Measurements from ENCODE around the gene ZSCAN5B.
"Not testable (repeated sequence)": the region's sequence is repeated elsewhere in the genome, so short reads cannot be mapped to it uniquely, and the experiment has no call there.

ZSCAN5B gene

GRCh38 chr19:56175861-56176307, 21.7 kb downstream of the ZSCAN5B start, which contains the start of gene GALP:
GALP (plus strand) TSS chr19:56176008; CDS start chr19:56177109, 1,101 bp downstream.
- DNase-seq (ENCODE audit: low spot score), result not testable (repeated sequence)

- DNase-seq (ENCODE audit: low spot score), result no peak
Observed at GRCh38 chr19:56174550-56174949, 23.0 kb downstream of the ZSCAN5B start.

GRCh38 chr19:56174086-56174485, 23.5 kb downstream of the ZSCAN5B start:
- DNase-seq (ENCODE audit: low spot score), result no peak

GRCh38 chr19:56170261-56170660, 27.3 kb downstream of the ZSCAN5B start:
- no peak for DNase-seq (ENCODE audit: low spot score)

GRCh38 chr19:56167064-56167578, 30.5 kb downstream of the ZSCAN5B start:
- peak; percentile 25 for DNase-seq (ENCODE audit: low spot score)

- no peak for DNase-seq (ENCODE audit: low spot score)
Observed at GRCh38 chr19:56163097-56163496, 34.5 kb downstream of the ZSCAN5B start.

- DNase-seq (ENCODE audit: low spot score), result no peak
Observed at GRCh38 chr19:56162258-56162657, 35.3 kb downstream of the ZSCAN5B start.

- DNase-seq (ENCODE audit: low spot score), result no peak
Observed at GRCh38 chr19:56161534-56161933, 36.0 kb downstream of the ZSCAN5B start.

- DNase-seq (ENCODE audit: low spot score), result no peak
Observed at GRCh38 chr19:56159622-56160271, 37.8 kb downstream of the ZSCAN5B start.

GRCh38 chr19:56159009-56159559, 38.5 kb downstream of the ZSCAN5B start:
- DNase-seq (ENCODE audit: low spot score), result no peak

- no peak for DNase-seq (ENCODE audit: low spot score)
Observed at GRCh38 chr19:56158170-56158757, 39.3 kb downstream of the ZSCAN5B start.

- no peak for DNase-seq (ENCODE audit: low spot score)
Observed at GRCh38 chr19:56156768-56157167, 40.8 kb downstream of the ZSCAN5B start.

GRCh38 chr19:56155124-56155687, 42.4 kb downstream of the ZSCAN5B start:
- no peak for DNase-seq (ENCODE audit: low spot score)

- no peak for DNase-seq (ENCODE audit: low spot score)
Observed at GRCh38 chr19:56153507-56153906, 44.1 kb downstream of the ZSCAN5B start.

- DNase-seq (ENCODE audit: low spot score), result no peak
Observed at GRCh38 chr19:56152644-56153043, 44.9 kb downstream of the ZSCAN5B start.

- no peak for DNase-seq (ENCODE audit: low spot score)
Observed at GRCh38 chr19:56150358-56150757, 47.2 kb downstream of the ZSCAN5B start.

- no peak for DNase-seq (ENCODE audit: low spot score)
Observed at GRCh38 chr19:56149656-56150038, 47.9 kb downstream of the ZSCAN5B start.

- not testable (repeated sequence) for DNase-seq (ENCODE audit: low spot score)
Observed at GRCh38 chr19:56148955-56149655, 48.5 kb downstream of the ZSCAN5B start.

- no peak for DNase-seq (ENCODE audit: low spot score)
Observed at GRCh38 chr19:56148096-56148495, 49.5 kb downstream of the ZSCAN5B start.

GRCh38 chr19:56147307-56147706, 50.3 kb downstream of the ZSCAN5B start:
- DNase-seq (ENCODE audit: low spot score), result no peak

- no peak for DNase-seq (ENCODE audit: low spot score)
Observed at GRCh38 chr19:56146904-56147303, 50.7 kb downstream of the ZSCAN5B start.

- DNase-seq (ENCODE audit: low spot score), result no peak
Observed at GRCh38 chr19:56145698-56146097, 51.9 kb downstream of the ZSCAN5B start.
